Inferior parietal cortex (tissue), 1 donor: Measurements from ENCODE around the gene EIF5A.

Experiments used
- DNase-seq: peaks from one replicate; pipeline ENCODE4 v3.0.0-alpha.2; 2016; ENCODE audit errors: extremely low spot score

The EIF5A gene

DNA sequence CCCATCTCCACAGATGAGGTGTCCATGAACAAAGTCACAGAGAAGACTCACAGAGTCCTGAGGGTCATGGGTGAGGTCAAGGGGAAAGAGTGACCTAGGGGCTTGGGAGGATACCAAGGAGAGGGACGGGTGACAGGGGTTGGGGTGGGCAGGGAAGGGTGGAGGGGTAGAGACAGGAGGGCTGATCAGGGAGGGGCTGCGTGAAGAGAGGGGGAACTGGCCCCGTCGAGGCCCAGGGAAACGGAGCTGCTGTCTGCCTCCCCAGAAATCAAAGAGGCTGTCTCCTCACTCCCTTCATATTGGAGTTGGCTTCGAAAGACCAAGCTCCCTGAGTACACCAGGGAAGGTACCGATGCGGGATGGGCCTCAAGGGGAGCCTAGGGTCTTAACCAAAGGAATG, 48.1 kb downstream of the EIF5A start:
- DNase-seq: no peak

DNA sequence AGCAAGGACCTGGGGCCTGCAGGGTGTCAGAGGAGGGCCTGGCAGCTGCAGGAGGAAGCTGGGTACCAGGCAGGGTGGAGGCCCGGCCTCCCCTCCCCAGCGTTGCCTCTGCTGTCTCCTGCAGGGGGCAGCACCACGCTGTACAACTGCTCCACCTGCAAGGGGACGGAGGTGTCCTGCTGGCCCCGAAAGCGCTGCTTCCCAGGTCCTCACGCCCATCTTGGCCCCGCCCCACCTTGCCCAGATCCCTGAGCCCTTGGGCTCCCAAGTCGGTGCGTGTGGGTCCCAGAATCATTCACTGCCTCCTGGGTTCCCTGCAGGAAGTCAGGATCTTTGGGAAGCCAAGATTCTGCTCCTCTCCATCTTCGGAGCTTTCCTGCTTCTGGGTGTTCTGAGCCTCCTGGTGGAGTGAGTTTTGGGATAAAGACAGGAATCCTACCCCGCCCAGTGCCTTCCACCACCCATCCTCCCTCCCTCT, 48.7 kb downstream of the EIF5A start:
- DNase-seq: peak; percentile 64

DNA sequence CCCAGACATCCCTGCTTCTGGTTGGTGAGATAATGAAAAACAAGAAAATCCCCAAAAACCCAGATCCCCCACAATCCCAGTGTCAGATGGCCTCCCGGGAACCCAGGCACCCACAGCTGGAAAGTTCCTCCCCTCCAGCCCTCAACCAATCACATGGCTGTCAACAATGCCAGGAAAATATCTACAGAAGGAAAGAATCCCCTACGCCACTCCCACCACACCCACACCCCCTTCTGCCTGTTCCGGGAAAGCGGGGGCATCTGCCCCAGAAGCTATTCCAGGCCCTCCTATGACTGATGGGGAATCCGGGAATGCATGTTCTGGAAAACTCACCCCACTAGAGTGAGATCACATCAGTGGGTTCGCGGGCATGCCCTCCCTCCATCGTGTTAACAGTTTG, 49.3 kb downstream of the EIF5A start:
- no peak for DNase-seq

DNA sequence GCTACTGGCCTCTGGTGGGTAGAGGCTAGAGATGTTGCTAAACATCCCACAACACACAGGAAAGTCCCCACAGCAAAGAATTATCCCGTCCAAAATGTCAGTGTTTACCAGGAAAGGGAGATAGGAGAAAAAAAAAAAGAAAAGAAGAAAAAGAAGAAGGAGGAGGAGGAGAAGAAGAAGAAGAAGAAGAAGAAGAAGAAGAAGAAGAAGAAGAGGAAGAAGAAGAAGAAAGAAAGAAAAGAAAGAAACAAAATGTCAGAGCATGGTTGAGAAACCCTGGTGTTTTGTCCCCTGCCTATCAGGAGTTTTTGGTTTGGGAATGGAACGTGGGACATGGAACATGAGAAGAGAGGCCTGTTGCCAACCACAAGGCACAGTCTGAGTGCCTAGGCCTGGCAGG, 50.0 kb downstream of the EIF5A start:
- DNase-seq: no peak

DNA sequence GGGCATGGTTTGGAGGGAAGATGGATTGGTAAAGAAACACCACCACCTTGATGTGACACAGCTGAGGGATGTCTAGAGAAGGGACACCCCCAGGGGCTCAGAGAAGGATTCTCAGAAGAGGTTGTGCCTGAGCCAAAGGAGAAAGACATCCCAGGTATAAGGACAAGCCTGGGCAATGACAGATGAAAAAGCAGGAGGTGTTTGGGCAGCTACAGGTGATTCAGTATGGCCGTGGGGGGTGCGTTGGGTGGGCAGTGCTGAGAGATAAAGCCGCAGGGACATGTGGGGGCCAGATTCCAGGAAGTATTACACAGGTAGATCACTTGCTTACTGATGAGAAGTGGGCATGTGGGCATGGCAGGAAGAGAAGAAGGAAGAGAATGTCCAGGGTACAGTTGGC, 54.5 kb downstream of the EIF5A start:
- DNase-seq: no peak
